ENCODE results near the gene CDK5R2. TPM values are rescaled to one million over a fixed set of nuclear protein-coding genes. Genes with fewer than 3 reads are reported as not detected.

CDK5R2 gene
- total RNA-seq, 1 donor from 2014 or later = not detected

- Mint-ChIP-seq H3K9me3 (no peaks in the 10 kb centered on the region), H3K4me3 (peak overlapping the region; percentile 64), H3K27me3 (peaks cover 74% of the 10 kb centered on the region), H3K27ac (peak overlapping the region; percentile 50), H3K36me3 (ENCODE audit: low read depth) (peaks cover 2% of the 10 kb centered on the region), H3K4me1 (peaks cover 10% of the 10 kb centered on the region)
- peak; percentile 94 for DNase-seq
- intact Hi-C loops (cut with micrococcal nuclease) = loop anchor here (1.0 to 10.0 kb wide), 5 partner anchors 16 to 515 kb away; partner anchors contain the start of gene GMPPA
These were observed 20.6 kb downstream of the CDK5R2 start for GRCh38 chr2:218979846-218980734.

DNA sequence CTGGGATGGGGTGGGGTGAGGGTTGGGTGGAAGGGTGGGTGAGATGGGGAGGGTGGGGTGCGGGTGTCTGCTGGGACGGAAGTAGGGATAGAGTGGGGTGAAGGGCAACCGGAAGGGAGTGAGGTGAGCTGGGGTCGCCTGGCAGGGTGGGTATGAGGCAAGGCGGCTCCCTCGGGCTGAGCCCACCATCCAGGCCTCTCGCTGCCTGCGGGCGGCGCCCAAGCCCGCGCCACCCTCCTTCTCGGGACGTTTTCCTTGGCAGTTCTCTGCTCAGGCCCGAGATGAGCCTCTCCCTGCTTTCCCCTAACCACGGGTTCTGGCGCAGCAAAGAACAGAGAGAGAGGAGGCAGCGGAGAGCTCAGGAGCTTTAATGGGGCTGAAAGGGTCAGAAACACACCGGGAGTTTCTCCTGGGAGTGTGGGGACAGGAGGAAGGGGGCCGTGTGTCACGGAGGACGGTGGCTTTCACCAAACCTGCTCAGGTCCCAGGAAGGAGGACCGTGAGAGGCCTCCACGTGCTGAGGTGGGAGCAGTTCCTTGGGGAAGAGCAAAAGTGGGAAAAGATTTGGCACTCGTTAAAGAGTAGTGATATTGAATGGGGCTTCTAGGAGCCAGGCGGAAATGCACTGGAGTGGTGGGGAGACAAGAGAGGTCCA, 21.4 kb downstream of the CDK5R2 start:
- Mint-ChIP-seq H3K9me3 (no peaks in the 10 kb centered on the region), H3K4me3 (peak overlapping the region; percentile 66), H3K36me3 (ENCODE audit: low read depth) (peaks cover 2% of the 10 kb centered on the region), H3K27ac (peak overlapping the region; percentile 60), H3K4me1 (peaks cover 10% of the 10 kb centered on the region), H3K27me3 (peaks cover 75% of the 10 kb centered on the region)
- no peak for DNase-seq
- intact Hi-C loops (cut with micrococcal nuclease) = loop anchor here (1.0 to 10.0 kb wide), 4 partner anchors 15 to 514 kb away; partner anchors contain the start of gene GMPPA

DNA sequence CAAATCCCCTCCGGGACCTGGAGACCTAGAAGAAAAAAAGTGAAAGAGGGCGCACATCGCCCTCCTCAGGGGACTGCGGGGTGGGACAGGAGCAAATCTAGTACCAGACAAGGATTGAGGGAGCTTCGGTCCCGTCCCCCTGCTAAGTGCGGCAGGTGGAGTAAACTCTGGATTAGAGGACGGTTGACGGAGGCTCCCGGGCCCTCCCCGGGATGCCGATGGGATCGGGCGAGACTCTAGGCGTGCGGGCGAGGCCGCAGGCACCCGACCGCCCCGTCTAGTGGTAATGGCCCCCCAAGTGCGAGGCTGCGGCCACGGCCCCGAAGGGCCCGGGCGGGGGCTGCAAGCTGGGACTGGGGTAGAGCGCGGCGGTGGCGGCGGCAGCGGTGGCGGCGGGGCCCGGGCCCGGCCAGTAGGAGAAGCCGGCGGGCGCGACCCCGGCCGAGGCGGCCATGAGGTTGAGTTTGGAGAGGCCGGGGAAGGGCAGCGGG, 22.0 kb downstream of the CDK5R2 start:
- Mint-ChIP-seq H3K27ac (peak overlapping the region; percentile 60), H3K4me1 (peaks cover 12% of the 10 kb centered on the region), H3K36me3 (ENCODE audit: low read depth) (peaks cover 3% of the 10 kb centered on the region), H3K27me3 (peaks cover 75% of the 10 kb centered on the region), H3K9me3 (no peaks in the 10 kb centered on the region), H3K4me3 (peak overlapping the region; percentile 66)
- intact Hi-C loops (cut with micrococcal nuclease) = loop anchor here (2.0 to 10.0 kb wide), 3 partner anchors 21 to 513 kb away; partner anchors contain the start of gene GMPPA
- DNase-seq = no peak

DNA sequence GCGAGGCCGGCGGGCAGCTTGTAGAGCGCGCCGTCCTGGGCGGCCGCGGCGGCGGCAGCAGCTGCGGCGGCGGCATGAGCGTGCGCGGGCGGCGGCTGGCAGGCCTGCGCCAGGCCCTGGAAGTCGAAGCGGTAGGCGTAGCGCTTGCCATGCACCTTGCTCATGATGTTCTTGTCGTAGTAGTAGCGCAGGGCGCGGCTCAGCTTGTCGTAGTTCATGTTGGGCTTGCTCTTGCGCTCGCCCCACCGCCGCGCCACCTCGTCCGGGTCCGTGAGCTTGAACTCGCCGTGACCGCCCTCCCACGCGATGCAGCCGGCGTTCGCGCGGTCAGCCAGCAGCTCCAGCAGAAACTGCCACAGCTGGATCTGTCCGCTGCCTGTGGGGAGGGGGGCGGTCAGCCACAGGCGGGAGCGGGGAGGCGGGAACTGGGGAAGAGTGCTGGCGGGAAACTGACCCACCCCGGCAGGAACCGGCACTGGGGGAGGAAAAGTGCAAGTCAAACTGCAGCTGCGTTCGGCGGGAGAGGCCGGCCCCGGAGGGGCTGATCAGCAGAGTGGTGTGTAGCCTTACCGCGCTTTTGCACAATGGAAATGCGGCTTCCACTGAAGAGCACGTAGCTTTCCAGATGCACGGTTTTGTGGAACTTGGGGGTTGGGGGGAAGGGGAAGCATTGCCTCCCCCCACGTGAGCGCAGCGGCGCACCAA, 22.6 kb downstream of the CDK5R2 start:
- DNase-seq = peak; percentile 68
- Mint-ChIP-seq H3K4me3 (peak overlapping the region; percentile 7), H3K4me1 (peaks cover 12% of the 10 kb centered on the region), H3K27me3 (peaks cover 76% of the 10 kb centered on the region), H3K36me3 (ENCODE audit: low read depth) (peaks cover 3% of the 10 kb centered on the region), H3K27ac (no peak overlapping the region), H3K9me3 (no peaks in the 10 kb centered on the region)
- intact Hi-C loops (cut with micrococcal nuclease) = loop anchor here (2.0 to 10.0 kb wide), 4 partner anchors 21 to 513 kb away; partner anchors contain the start of gene GMPPA

GRCh38 chr2:218982586-218983262, 23.3 kb downstream of the CDK5R2 start:
- Mint-ChIP-seq H3K27ac (no peak overlapping the region), H3K27me3 (peaks cover 76% of the 10 kb centered on the region), H3K4me3 (peak overlapping the region; percentile 7), H3K4me1 (peaks cover 12% of the 10 kb centered on the region), H3K36me3 (ENCODE audit: low read depth) (peaks cover 3% of the 10 kb centered on the region), H3K9me3 (no peaks in the 10 kb centered on the region)
- DNase-seq = no peak
- intact Hi-C loops (cut with micrococcal nuclease) = loop anchor here (2.0 to 10.0 kb wide), 3 partner anchors 22 to 512 kb away; partner anchors contain the start of gene GMPPA

- Mint-ChIP-seq H3K27ac (peak overlapping the region; percentile 60), H3K36me3 (ENCODE audit: low read depth) (peaks cover 3% of the 10 kb centered on the region), H3K27me3 (peaks cover 77% of the 10 kb centered on the region), H3K9me3 (no peaks in the 10 kb centered on the region), H3K4me1 (peaks cover 12% of the 10 kb centered on the region), H3K4me3 (no peak overlapping the region)
- intact Hi-C loops (cut with micrococcal nuclease) = loop anchor here (2.0 to 10.0 kb wide), 3 partner anchors 23 to 511 kb away; partner anchors contain the start of gene GMPPA
- no peak for DNase-seq
These were observed 23.9 kb downstream of the CDK5R2 start for GRCh38 chr2:218983263-218983933.

- Mint-ChIP-seq H3K36me3 (ENCODE audit: low read depth) (peaks cover 3% of the 10 kb centered on the region), H3K27me3 (peaks cover 76% of the 10 kb centered on the region), H3K4me1 (peaks cover 12% of the 10 kb centered on the region), H3K9me3 (no peaks in the 10 kb centered on the region), H3K4me3 (no peak overlapping the region), H3K27ac (no peak overlapping the region)
- intact Hi-C loops (cut with micrococcal nuclease) = loop anchor here (1.0 to 10.0 kb wide), 4 partner anchors 23 to 511 kb away; partner anchors contain the start of gene GMPPA
- no peak for DNase-seq
These were observed 24.4 kb downstream of the CDK5R2 start for GRCh38 chr2:218983934-218984238.

- Mint-ChIP-seq H3K9me3 (no peaks in the 10 kb centered on the region), H3K36me3 (ENCODE audit: low read depth) (peaks cover 3% of the 10 kb centered on the region), H3K4me3 (no peak overlapping the region), H3K27me3 (peaks cover 79% of the 10 kb centered on the region), H3K27ac (peak overlapping the region; percentile 41), H3K4me1 (peaks cover 12% of the 10 kb centered on the region)
- intact Hi-C loops (cut with micrococcal nuclease) = loop anchor here (1.0 to 10.0 kb wide), 3 partner anchors 74 to 510 kb away; partner anchors contain the start of gene GMPPA
- no peak for DNase-seq
These were observed 25.0 kb downstream of the CDK5R2 start for GRCh38 chr2:218984239-218985020.

GRCh38 chr2:218985021-218985324, 25.5 kb downstream of the CDK5R2 start, which contains the start of gene FEV:
FEV (minus strand) TSS chr2:218985184; CDS start chr2:218985075, 109 bp downstream.
- H3K27me3 Mint-ChIP-seq = peaks cover 79% of the 10 kb centered on the region
- H3K27ac Mint-ChIP-seq = peak within 1 kb of the TSS; percentile 48
- no peak within 1 kb of the TSS for H3K4me3 Mint-ChIP-seq
- peaks cover 3% of the 10 kb centered on the region for H3K36me3 Mint-ChIP-seq (ENCODE audit: low read depth)
- intact Hi-C loops (cut with micrococcal nuclease) = loop anchor here (10.0 kb wide), 1 partner anchor 510 kb away; the partner anchor contains the start of gene GMPPA
- H3K9me3 Mint-ChIP-seq = no peaks in the 10 kb centered on the region
- DNase-seq = no peak
- H3K4me1 Mint-ChIP-seq = peaks cover 12% of the 10 kb centered on the region

DNA sequence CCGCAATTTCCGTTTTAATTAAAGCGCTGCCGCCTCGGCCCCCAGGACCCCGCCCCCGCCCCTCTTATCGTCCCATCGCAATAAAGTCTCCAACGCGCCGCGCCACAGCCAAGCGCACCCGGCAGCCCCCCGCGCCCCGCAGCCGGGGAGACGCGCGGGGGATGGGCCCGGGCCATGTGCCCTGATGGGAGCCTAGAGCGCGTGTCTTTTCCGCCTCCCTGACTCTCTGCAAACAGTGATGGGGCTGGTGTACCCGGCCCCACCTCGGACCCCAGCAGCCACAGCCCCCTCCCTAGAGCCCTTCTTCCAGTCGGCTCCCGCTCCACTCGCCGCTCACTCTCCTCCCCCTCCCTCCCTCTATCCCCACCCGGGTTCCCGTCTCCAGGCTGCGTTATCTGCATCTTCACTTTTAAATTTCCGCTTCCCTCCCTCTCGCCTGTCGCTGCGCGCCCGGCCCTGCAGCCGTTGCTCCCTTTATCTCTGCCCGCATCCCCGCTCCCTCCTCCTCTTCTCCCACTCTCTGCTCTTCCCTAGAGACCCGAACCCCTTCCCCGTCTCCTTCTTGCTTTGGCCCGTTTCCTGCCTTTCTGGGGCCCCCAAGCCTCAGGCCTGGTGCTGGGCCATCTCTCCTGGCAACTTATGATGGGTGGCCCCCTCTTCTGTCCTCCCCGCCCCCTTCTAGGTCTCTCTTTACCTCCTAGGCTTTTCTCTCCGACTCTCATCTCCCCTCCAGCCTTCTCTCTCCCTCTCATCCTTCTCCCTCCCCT, 26.0 kb downstream of the CDK5R2 start:
- Mint-ChIP-seq H3K9me3 (no peaks in the 10 kb centered on the region), H3K4me3 (no peak overlapping the region), H3K36me3 (ENCODE audit: low read depth) (peaks cover 2% of the 10 kb centered on the region), H3K27ac (peak overlapping the region; percentile 48), H3K4me1 (peaks cover 10% of the 10 kb centered on the region), H3K27me3 (peaks cover 80% of the 10 kb centered on the region)
- DNase-seq = no peak
- intact Hi-C loops (cut with micrococcal nuclease) = loop anchor here (10.0 kb wide), 1 partner anchor 509 kb away; the partner anchor contains the start of gene GMPPA

DNA sequence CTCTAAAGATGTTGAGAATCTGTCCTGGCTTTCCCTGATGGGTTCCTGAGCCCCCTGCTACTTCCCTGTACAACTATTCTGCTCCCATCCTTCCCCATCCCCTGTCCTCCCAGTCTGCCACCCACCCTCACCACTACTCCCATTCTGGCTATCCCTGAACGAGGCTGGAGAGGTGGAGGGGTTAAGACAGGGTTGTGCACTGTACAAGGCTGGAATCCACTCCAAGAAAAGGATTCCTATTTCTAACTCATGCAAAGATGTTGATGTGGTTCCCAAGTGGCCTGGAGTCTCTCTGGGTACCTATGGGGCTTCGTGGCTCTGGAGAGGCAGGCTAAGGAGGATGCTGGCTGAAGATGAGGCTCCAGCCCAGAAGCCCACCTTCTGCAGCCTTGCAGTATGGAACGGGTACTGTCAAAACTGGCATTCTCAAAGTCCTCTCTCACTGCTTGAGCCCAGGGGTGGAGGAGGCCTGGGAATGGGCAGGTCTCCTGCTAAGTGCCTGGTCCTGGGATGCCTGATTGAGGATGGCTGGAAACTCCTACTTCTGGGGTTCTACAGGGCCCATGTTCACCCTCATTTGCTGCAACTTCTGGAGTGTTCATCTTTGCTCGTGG, 26.8 kb downstream of the CDK5R2 start:
- peaks cover 5% of the 10 kb centered on the region for H3K4me1 Mint-ChIP-seq
- DNase-seq = no peak
- H3K27me3 Mint-ChIP-seq = peaks cover 81% of the 10 kb centered on the region
- no peak overlapping the region for H3K27ac Mint-ChIP-seq
- intact Hi-C loops (cut with micrococcal nuclease) = loop anchor here (10.0 kb wide), 1 partner anchor 509 kb away; the partner anchor contains the start of gene GMPPA
- H3K9me3 Mint-ChIP-seq = no peaks in the 10 kb centered on the region
- peaks cover 2% of the 10 kb centered on the region for H3K36me3 Mint-ChIP-seq (ENCODE audit: low read depth)
- no peak overlapping the region for H3K4me3 Mint-ChIP-seq
